ENCODE data around the gene PPP1R18. TPM values are rescaled to one million over a fixed set of nuclear protein-coding genes. Genes with fewer than 3 reads are reported as not detected.
"Not testable (repeated sequence)": the region's sequence is repeated elsewhere in the genome, so short reads cannot be mapped to it uniquely, and the experiment has no call there.

The PPP1R18 gene
- 87.0 TPM for total RNA-seq
- long read RNA-seq, transcript PPP1R18-206 (3 exons, 1,448 nt) = major isoform, 30 of 39 reads
- long read RNA-seq, partial matches to known transcripts = 5 of 39 reads
- long read RNA-seq, other reads (novel, unspliced or antisense) = 1 of 39 reads

- DNase-seq (ENCODE audit: low spot score) = peak; percentile 98
Measured at GRCh38 chr6:30686009-30686907, at the start of gene PPP1R18. PPP1R18 (minus strand) TSS chr6:30686645; CDS start chr6:30686018, 627 bp downstream.

- DNase-seq (ENCODE audit: low spot score) = no peak
Measured at GRCh38 chr6:30735668-30736314, 49.3 kb upstream of the PPP1R18 start.

- no peak for DNase-seq (ENCODE audit: low spot score)
Measured at GRCh38 chr6:30732237-30732943, 45.9 kb upstream of the PPP1R18 start.

GRCh38 chr6:30730601-30731435, 44.4 kb upstream of the PPP1R18 start:
- no peak for DNase-seq (ENCODE audit: low spot score)

- no peak for DNase-seq (ENCODE audit: low spot score)
Measured at GRCh38 chr6:30727920-30728553, 41.6 kb upstream of the PPP1R18 start.

- no peak for DNase-seq (ENCODE audit: low spot score)
Measured at GRCh38 chr6:30726506-30727413, 40.3 kb upstream of the PPP1R18 start.

- no peak for DNase-seq (ENCODE audit: low spot score)
Measured at GRCh38 chr6:30725713-30726505, 39.5 kb upstream of the PPP1R18 start.

- no peak for DNase-seq (ENCODE audit: low spot score)
Measured at GRCh38 chr6:30724906-30725667, 38.6 kb upstream of the PPP1R18 start.

GRCh38 chr6:30723843-30724741, 37.6 kb upstream of the PPP1R18 start:
- DNase-seq (ENCODE audit: low spot score) = not testable (repeated sequence)

GRCh38 chr6:30723159-30723842, 36.9 kb upstream of the PPP1R18 start:
- DNase-seq (ENCODE audit: low spot score) = not testable (repeated sequence)

GRCh38 chr6:30722280-30723112, 36.1 kb upstream of the PPP1R18 start:
- DNase-seq (ENCODE audit: low spot score) = no peak

GRCh38 chr6:30722025-30722279, 35.5 kb upstream of the PPP1R18 start:
- not testable (repeated sequence) for DNase-seq (ENCODE audit: low spot score)

- peak; percentile 97 for DNase-seq (ENCODE audit: low spot score)
Measured at GRCh38 chr6:30721198-30722024, 35.0 kb upstream of the PPP1R18 start.

- peak; percentile 93 for DNase-seq (ENCODE audit: low spot score)
Measured at GRCh38 chr6:30720738-30721197, 34.3 kb upstream of the PPP1R18 start.
